ENCODE measurements around the gene UTS2. TPM values are rescaled to one million over a fixed set of nuclear protein-coding genes. Genes with fewer than 3 reads are reported as not detected.
A peak's percentile ranks its signal among the peaks of the same experiment; 100 is the strongest.

UTS2 gene
- total RNA-seq, 2 experiments from 2014 or later, result not detected

GRCh38 chr1:7827126-7827955 lies 25.5 kb downstream of the UTS2 start:
- Histone ChIP-seq H3K27me3 (ENCODE audit: control insufficient read depth in 1 of 2, insufficient read depth in 2 of 2, low read length in 2 of 2) (no peaks in the 10 kb centered on the region), H3K9me3 (ENCODE audit: control insufficient read depth in 1 of 2, insufficient read depth in 1 of 2, low read length in 2 of 2) (no peaks in the 10 kb centered on the region), H3K36me3 (ENCODE audit: insufficient read depth, low read length) (peaks cover 5% of the 10 kb centered on the region), H3K27ac (ENCODE audit: low read depth in 1 of 2, low read length in 2 of 2) (peak overlapping the region in 1 of 2 donors; percentile 59), H3K4me1 (ENCODE audit: insufficient read depth, low read length) (no peaks in the 10 kb centered on the region), H3K4me3 (ENCODE audit: low read length) (peak overlapping the region; percentile 66)
- ChIA-PET POLR2A (interaction anchor here (1.0 kb wide), 1 partner anchor 134 kb away, joined by 3 read pairs; the partner anchor contains the start of gene PARK7), CTCF (no interaction called here)
- peak overlapping the region; percentile 88 for H3K4me3 Mint-ChIP-seq
- peak overlapping the region; percentile 81 for H3K27ac Mint-ChIP-seq
- intact Hi-C loops (cut with DNase I, micrococcal nuclease), result no loop called here
- DNase-seq, result peak; percentile 5 to 66 (median 22)
- no peak for TF ChIP-seq CTCF (IDR thresholded peaks at IDR 0.05)
- H3K4me1 Mint-ChIP-seq (ENCODE audit: low read depth), result no peaks in the 10 kb centered on the region
- H3K36me3 Mint-ChIP-seq (ENCODE audit: low read depth), result peaks cover 55% of the 10 kb centered on the region
- peak; percentile 43 for ATAC-seq (ENCODE audit: poor library complexity)
- no peaks in the 10 kb centered on the region for H3K9me3 Mint-ChIP-seq
- H3K27me3 Mint-ChIP-seq, result no peaks in the 10 kb centered on the region

GRCh38 chr1:7826363-7826762 lies 26.5 kb downstream of the UTS2 start:
- Histone ChIP-seq H3K36me3 (ENCODE audit: insufficient read depth, low read length) (peaks cover 5% of the 10 kb centered on the region), H3K9me3 (ENCODE audit: control insufficient read depth in 1 of 2, insufficient read depth in 1 of 2, low read length in 2 of 2) (no peaks in the 10 kb centered on the region), H3K27ac (ENCODE audit: low read depth in 1 of 2, low read length in 2 of 2) (no peak overlapping the region), H3K27me3 (ENCODE audit: control insufficient read depth in 1 of 2, insufficient read depth in 2 of 2, low read length in 2 of 2) (no peaks in the 10 kb centered on the region), H3K4me1 (ENCODE audit: insufficient read depth, low read length) (no peaks in the 10 kb centered on the region), H3K4me3 (ENCODE audit: low read length) (peak overlapping the region; percentile 66)
- Mint-ChIP-seq H3K4me1 (ENCODE audit: low read depth) (no peaks in the 10 kb centered on the region), H3K9me3 (no peaks in the 10 kb centered on the region), H3K4me3 (no peak overlapping the region), H3K36me3 (ENCODE audit: low read depth) (peaks cover 62% of the 10 kb centered on the region), H3K27me3 (no peaks in the 10 kb centered on the region), H3K27ac (no peak overlapping the region)
- ATAC-seq (ENCODE audit: poor library complexity), result no peak
- ChIA-PET POLR2A (interaction anchor here (1.0 kb wide), 1 partner anchor 135 kb away, joined by 3 read pairs; the partner anchor contains the start of gene PARK7), CTCF (no interaction called here)
- DNase-seq, result no peak
- intact Hi-C loops (cut with DNase I, micrococcal nuclease), result no loop called here
- TF ChIP-seq CTCF (IDR thresholded peaks at IDR 0.05), result no peak

- Mint-ChIP-seq H3K4me1 (ENCODE audit: low read depth) (no peaks in the 10 kb centered on the region), H3K9me3 (no peaks in the 10 kb centered on the region), H3K27ac (no peak overlapping the region), H3K4me3 (no peak overlapping the region), H3K27me3 (no peaks in the 10 kb centered on the region), H3K36me3 (ENCODE audit: low read depth) (peaks cover 67% of the 10 kb centered on the region)
- intact Hi-C loops (cut with DNase I, micrococcal nuclease), result no loop called here
- no peak for ATAC-seq (ENCODE audit: poor library complexity)
- H3K27me3 ChIP-seq (ENCODE audit: control insufficient read depth in 1 of 2, insufficient read depth in 2 of 2, low read length in 2 of 2), result no peaks in the 10 kb centered on the region
- no peak overlapping the region for H3K27ac ChIP-seq (ENCODE audit: low read depth in 1 of 2, low read length in 2 of 2)
- no peaks in the 10 kb centered on the region for H3K9me3 ChIP-seq (ENCODE audit: control insufficient read depth in 1 of 2, insufficient read depth in 1 of 2, low read length in 2 of 2)
- DNase-seq, result no peak
- no peak overlapping the region for H3K4me3 ChIP-seq (ENCODE audit: low read length)
- H3K36me3 ChIP-seq (ENCODE audit: insufficient read depth, low read length), result peaks cover 10% of the 10 kb centered on the region
- no peak for TF ChIP-seq CTCF (IDR thresholded peaks at IDR 0.05)
- CTCF ChIA-PET, result no interaction called here
- POLR2A ChIA-PET, result no interaction called here
- H3K4me1 ChIP-seq (ENCODE audit: insufficient read depth, low read length), result no peaks in the 10 kb centered on the region
Observed at GRCh38 chr1:7824701-7825100, 28.2 kb downstream of the UTS2 start.
